Mesothelial cell of epicardium (in vitro differentiated cells): ENCODE measurements around the gene IFIT3. TPM values are rescaled to one million over a fixed set of nuclear protein-coding genes. Genes with fewer than 3 reads are reported as not detected.
"Not testable (repeated sequence)": the region's sequence is repeated elsewhere in the genome, so short reads cannot be mapped to it uniquely, and the experiment has no call there.

Experiments
- DNase-seq, 2 experiments: peaks; one replicate each; pipeline ENCODE4 v3.0.0; 2021; ENCODE audit warnings: low spot score in 2 of 2; ENCODE audit not compliant: unreplicated experiment in 2 of 2
- H3K27ac Mint-ChIP-seq: 2 replicates; pipeline ENCODE4 v1.8.0; 2021; ENCODE audit warnings: mixed read lengths
- H3K27me3 Mint-ChIP-seq: 2 replicates; pipeline ENCODE4 v1.8.0; 2021; ENCODE audit warnings: low read depth, mixed read lengths
- H3K36me3 Mint-ChIP-seq: 2 replicates; pipeline ENCODE4 v1.8.0; 2021; ENCODE audit warnings: mixed read lengths
- H3K4me1 Mint-ChIP-seq: 2 replicates; pipeline ENCODE4 v1.8.0; 2021; ENCODE audit warnings: mixed read lengths
- H3K4me3 Mint-ChIP-seq: 2 replicates; pipeline ENCODE4 v1.8.0; 2021; ENCODE audit warnings: mild to moderate bottlenecking, moderate library complexity, mixed read lengths
- H3K9me3 Mint-ChIP-seq: 2 replicates; pipeline ENCODE4 v1.8.0; 2021; ENCODE audit warnings: mixed read lengths
- CTCF ChIP-seq: fragments of 200-600 bp; sonication (generic); IDR thresholded peaks from one replicate; pipeline ENCODE4 v1.5.0; 2021; ENCODE audit warnings: antibody characterized with exemption; ENCODE audit not compliant: unreplicated experiment
- total RNA-seq: library from RNA; stranded (reverse); gene quantifications from 3 replicates; pipeline ENCODE4 v1.2.1, GENCODE V29; 2021

The IFIT3 gene
- total RNA-seq, 1 donor from 2014 or later = 17.8 TPM

GRCh38 chr10:89308736-89309135, 19.1 kb upstream of the IFIT3 start:
- no peak overlapping the region for H3K4me3 Mint-ChIP-seq
- no peak overlapping the region for H3K27ac Mint-ChIP-seq
- H3K27me3 Mint-ChIP-seq = no peaks in the 10 kb centered on the region
- H3K36me3 Mint-ChIP-seq = peaks cover 5% of the 10 kb centered on the region
- no peak for TF ChIP-seq CTCF
- DNase-seq = no peak
- peaks cover 4% of the 10 kb centered on the region for H3K9me3 Mint-ChIP-seq
- peaks cover 12% of the 10 kb centered on the region for H3K4me1 Mint-ChIP-seq

- H3K4me3 Mint-ChIP-seq = no peak overlapping the region
- no peak for DNase-seq
- H3K9me3 Mint-ChIP-seq = peaks cover 4% of the 10 kb centered on the region
- TF ChIP-seq CTCF = no peak
- H3K4me1 Mint-ChIP-seq = peaks cover 7% of the 10 kb centered on the region
- no peaks in the 10 kb centered on the region for H3K27me3 Mint-ChIP-seq
- H3K27ac Mint-ChIP-seq = no peak overlapping the region
- H3K36me3 Mint-ChIP-seq = peaks cover 5% of the 10 kb centered on the region
These were observed 18.4 kb upstream of the IFIT3 start for GRCh38 chr10:89309156-89310055.

- Mint-ChIP-seq H3K9me3 (peaks cover 4% of the 10 kb centered on the region), H3K27me3 (no peaks in the 10 kb centered on the region), H3K4me3 (no peak overlapping the region), H3K36me3 (peaks cover 5% of the 10 kb centered on the region), H3K4me1 (peaks cover 7% of the 10 kb centered on the region), H3K27ac (no peak overlapping the region)
- no peak for TF ChIP-seq CTCF
- no peak for DNase-seq
These were observed 17.5 kb upstream of the IFIT3 start for GRCh38 chr10:89310056-89310893.

GRCh38 chr10:89312973-89313372, 14.8 kb upstream of the IFIT3 start:
- peaks cover 7% of the 10 kb centered on the region for H3K4me1 Mint-ChIP-seq
- H3K9me3 Mint-ChIP-seq = peaks cover 11% of the 10 kb centered on the region
- H3K36me3 Mint-ChIP-seq = peaks cover under 1% of the 10 kb centered on the region
- DNase-seq = no peak
- no peak overlapping the region for H3K27ac Mint-ChIP-seq
- no peak overlapping the region for H3K4me3 Mint-ChIP-seq
- no peak for TF ChIP-seq CTCF
- no peaks in the 10 kb centered on the region for H3K27me3 Mint-ChIP-seq

- TF ChIP-seq CTCF = no peak
- no peaks in the 10 kb centered on the region for H3K36me3 Mint-ChIP-seq
- no peak for DNase-seq
- no peak overlapping the region for H3K4me3 Mint-ChIP-seq
- peaks cover 7% of the 10 kb centered on the region for H3K4me1 Mint-ChIP-seq
- H3K27me3 Mint-ChIP-seq = peaks cover 3% of the 10 kb centered on the region
- H3K9me3 Mint-ChIP-seq = peaks cover 14% of the 10 kb centered on the region
- H3K27ac Mint-ChIP-seq = no peak overlapping the region
These were observed 13.1 kb upstream of the IFIT3 start for GRCh38 chr10:89314676-89315075.

GRCh38 chr10:89318047-89318446, 9.8 kb upstream of the IFIT3 start:
- H3K27ac Mint-ChIP-seq, DNase-seq, H3K4me3 Mint-ChIP-seq, H3K4me1 Mint-ChIP-seq, H3K36me3 Mint-ChIP-seq, H3K27me3 Mint-ChIP-seq: not testable (repeated sequence)
- H3K9me3 Mint-ChIP-seq = peaks cover 11% of the 10 kb centered on the region

GRCh38 chr10:89325081-89325480, 2.7 kb upstream of the IFIT3 start:
- H3K36me3 Mint-ChIP-seq, DNase-seq, H3K4me3 Mint-ChIP-seq, H3K27me3 Mint-ChIP-seq, H3K27ac Mint-ChIP-seq: not testable (repeated sequence)
- peaks cover 20% of the 10 kb centered on the region for H3K9me3 Mint-ChIP-seq
- peaks cover 32% of the 10 kb centered on the region for H3K4me1 Mint-ChIP-seq

GRCh38 chr10:89325856-89326255, 1.9 kb upstream of the IFIT3 start:
- H3K36me3 Mint-ChIP-seq, H3K4me3 Mint-ChIP-seq, H3K27me3 Mint-ChIP-seq, DNase-seq: not testable (repeated sequence)
- Mint-ChIP-seq H3K27ac (peak overlapping the region; percentile 17), H3K9me3 (peaks cover 20% of the 10 kb centered on the region), H3K4me1 (peaks cover 38% of the 10 kb centered on the region)
